Ishikawa (cell line): ENCODE results near the gene OGG1.

Source experiments
- CEBPB ChIP-seq: IDR thresholded peaks from 2 replicates; pipeline ENCODE4 v1.6.1; 2012
- CREB1 ChIP-seq: IDR thresholded peaks from 2 replicates; pipeline ENCODE4 v1.6.1; 2012; ENCODE audit warnings: low read depth
- EGR1 ChIP-seq: IDR thresholded peaks from 2 replicates; pipeline ENCODE4 v1.6.1; 2012
- EP300 ChIP-seq: IDR thresholded peaks from 2 replicates; pipeline ENCODE4 v1.6.1; 2012; ENCODE audit warnings: borderline replicate concordance
- FOXM1 ChIP-seq: IDR thresholded peaks from 2 replicates; pipeline ENCODE4 v1.6.1; 2012; ENCODE audit warnings: low read depth, borderline replicate concordance
- NFIC ChIP-seq: IDR thresholded peaks from 2 replicates; pipeline ENCODE4 v1.6.1; 2012
- RAD21 ChIP-seq: IDR thresholded peaks from 2 replicates; pipeline ENCODE4 v1.6.1; 2012; ENCODE audit warnings: low read depth
- TAF1 ChIP-seq: IDR thresholded peaks from 2 replicates; pipeline ENCODE4 v1.6.1; 2012; ENCODE audit warnings: low read depth, mild to moderate bottlenecking
- TCF12 ChIP-seq: IDR thresholded peaks from 2 replicates; pipeline ENCODE4 v1.6.1; 2012; ENCODE audit warnings: low read depth
- TEAD4 ChIP-seq: IDR thresholded peaks from 2 replicates; pipeline ENCODE4 v1.6.1; 2012
- YY1 ChIP-seq: IDR thresholded peaks from 2 replicates; pipeline ENCODE4 v1.6.1; 2012; ENCODE audit warnings: low read depth
- ZBTB7A ChIP-seq: IDR thresholded peaks from 2 replicates; pipeline ENCODE4 v1.6.1; 2012; ENCODE audit warnings: low read depth
- TF ChIP-seq, protein P1 (sequence below): IDR thresholded peaks from 2 replicates; pipeline ENCODE4 v1.6.1; 2012
- TF ChIP-seq, protein P2 (sequence below): IDR thresholded peaks from 2 replicates; pipeline ENCODE4 v1.6.1; 2012; ENCODE audit warnings: low read depth, mild to moderate bottlenecking
- TF ChIP-seq, protein P3 (sequence below): IDR thresholded peaks from 2 replicates; pipeline ENCODE4 v1.6.1; 2012

The OGG1 gene

DNA sequence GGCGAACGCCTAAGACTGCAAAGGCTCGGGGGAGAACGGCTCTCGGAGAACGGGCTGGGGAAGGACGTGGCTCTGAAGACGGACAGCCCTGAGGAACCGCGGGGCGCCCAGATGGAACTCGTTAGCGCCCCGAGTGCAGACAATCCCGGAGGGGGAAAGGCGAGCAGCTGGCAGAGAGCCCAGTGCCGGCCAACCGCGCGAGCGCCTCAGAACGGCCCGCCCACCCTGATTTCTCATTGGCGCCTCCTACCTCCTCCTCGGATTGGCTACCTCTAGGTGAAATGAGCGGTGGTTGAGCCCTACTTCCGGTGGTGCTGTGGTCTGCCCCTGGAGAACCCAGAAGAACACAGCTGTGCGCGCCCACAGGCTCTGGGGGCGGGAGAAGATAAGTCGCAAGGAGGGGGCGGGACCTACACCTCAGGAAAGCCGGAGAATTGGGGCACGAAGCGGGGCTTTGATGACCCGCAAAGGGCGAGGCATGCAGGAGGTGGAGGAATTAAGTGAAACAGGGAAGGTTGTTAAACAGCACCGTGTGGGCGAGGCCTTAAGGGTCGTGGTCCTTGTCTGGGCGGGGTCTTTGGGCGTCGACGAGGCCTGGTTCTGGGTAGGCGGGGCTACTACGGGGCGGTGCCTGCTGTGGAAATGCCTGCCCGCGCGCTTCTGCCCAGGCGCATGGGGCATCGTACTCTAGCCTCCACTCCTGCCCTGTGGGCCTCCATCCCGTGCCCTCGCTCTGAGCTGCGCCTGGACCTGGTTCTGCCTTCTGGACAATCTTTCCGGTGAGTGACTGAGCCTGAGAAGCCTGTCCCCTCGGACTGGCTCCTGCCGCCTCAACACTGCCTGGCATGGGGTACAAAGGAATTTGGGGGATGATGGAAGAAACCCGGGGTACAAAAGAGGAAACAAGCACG, at the start of gene OGG1:
TSS of gene OGG1 (plus strand) at position 308 of the 911 bp plus-strand sequence. CDS start at position 643, 335 bp downstream.
- TF ChIP-seq NFIC, result peak; percentile 91
- TF ChIP-seq, protein P1, sequence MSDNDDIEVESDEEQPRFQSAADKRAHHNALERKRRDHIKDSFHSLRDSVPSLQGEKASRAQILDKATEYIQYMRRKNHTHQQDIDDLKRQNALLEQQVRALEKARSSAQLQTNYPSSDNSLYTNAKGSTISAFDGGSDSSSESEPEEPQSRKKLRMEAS, result peak; percentile 88
- TF ChIP-seq, protein P2, sequence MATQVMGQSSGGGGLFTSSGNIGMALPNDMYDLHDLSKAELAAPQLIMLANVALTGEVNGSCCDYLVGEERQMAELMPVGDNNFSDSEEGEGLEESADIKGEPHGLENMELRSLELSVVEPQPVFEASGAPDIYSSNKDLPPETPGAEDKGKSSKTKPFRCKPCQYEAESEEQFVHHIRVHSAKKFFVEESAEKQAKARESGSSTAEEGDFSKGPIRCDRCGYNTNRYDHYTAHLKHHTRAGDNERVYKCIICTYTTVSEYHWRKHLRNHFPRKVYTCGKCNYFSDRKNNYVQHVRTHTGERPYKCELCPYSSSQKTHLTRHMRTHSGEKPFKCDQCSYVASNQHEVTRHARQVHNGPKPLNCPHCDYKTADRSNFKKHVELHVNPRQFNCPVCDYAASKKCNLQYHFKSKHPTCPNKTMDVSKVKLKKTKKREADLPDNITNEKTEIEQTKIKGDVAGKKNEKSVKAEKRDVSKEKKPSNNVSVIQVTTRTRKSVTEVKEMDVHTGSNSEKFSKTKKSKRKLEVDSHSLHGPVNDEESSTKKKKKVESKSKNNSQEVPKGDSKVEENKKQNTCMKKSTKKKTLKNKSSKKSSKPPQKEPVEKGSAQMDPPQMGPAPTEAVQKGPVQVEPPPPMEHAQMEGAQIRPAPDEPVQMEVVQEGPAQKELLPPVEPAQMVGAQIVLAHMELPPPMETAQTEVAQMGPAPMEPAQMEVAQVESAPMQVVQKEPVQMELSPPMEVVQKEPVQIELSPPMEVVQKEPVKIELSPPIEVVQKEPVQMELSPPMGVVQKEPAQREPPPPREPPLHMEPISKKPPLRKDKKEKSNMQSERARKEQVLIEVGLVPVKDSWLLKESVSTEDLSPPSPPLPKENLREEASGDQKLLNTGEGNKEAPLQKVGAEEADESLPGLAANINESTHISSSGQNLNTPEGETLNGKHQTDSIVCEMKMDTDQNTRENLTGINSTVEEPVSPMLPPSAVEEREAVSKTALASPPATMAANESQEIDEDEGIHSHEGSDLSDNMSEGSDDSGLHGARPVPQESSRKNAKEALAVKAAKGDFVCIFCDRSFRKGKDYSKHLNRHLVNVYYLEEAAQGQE, result no peak
- TF ChIP-seq EP300, result no peak
- peak; percentile 65; the same call in 1 of the 2 replicates for TF ChIP-seq EGR1
- no peak for TF ChIP-seq YY1
- no peak for TF ChIP-seq TEAD4
- TF ChIP-seq, protein P3, sequence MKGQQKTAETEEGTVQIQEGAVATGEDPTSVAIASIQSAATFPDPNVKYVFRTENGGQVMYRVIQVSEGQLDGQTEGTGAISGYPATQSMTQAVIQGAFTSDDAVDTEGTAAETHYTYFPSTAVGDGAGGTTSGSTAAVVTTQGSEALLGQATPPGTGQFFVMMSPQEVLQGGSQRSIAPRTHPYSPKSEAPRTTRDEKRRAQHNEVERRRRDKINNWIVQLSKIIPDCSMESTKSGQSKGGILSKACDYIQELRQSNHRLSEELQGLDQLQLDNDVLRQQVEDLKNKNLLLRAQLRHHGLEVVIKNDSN, result no peak
- TF ChIP-seq TCF12, result peak; percentile 19; the same call in 1 of the 2 replicates
- peak; percentile 72; the same call in 1 of the 2 replicates for TF ChIP-seq ZBTB7A

DNA sequence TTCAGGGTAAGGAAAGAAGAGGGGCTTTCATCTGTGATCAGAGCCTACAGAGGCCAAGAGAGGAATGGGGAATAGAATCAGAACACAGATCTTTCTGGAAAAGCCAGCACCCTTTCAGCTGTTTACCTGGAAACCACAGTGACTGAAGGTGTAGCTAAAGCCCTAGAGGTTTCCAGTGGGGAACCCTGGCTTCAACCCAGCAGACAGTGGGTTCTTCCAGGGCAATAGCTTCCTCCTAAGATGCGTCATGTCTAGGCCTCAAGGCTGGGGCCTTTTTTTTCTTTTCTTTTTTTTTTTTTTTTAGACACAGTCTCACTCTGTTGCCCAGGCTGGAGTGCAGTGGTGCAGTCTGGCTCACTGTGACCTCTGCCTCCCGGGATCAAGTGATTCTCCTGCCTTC, 49.2 kb upstream of the OGG1 start:
- TF ChIP-seq EP300 (no peak), CEBPB (no peak), YY1 (no peak), TCF12 (no peak), EGR1 (no peak), ZBTB7A (no peak), FOXM1 (no peak), TAF1 (no peak), TEAD4 (no peak), NFIC (no peak), CREB1 (no peak)
- TF ChIP-seq, protein P3, result no peak
- TF ChIP-seq, protein P2, result no peak
- TF ChIP-seq, protein P1, result no peak

DNA sequence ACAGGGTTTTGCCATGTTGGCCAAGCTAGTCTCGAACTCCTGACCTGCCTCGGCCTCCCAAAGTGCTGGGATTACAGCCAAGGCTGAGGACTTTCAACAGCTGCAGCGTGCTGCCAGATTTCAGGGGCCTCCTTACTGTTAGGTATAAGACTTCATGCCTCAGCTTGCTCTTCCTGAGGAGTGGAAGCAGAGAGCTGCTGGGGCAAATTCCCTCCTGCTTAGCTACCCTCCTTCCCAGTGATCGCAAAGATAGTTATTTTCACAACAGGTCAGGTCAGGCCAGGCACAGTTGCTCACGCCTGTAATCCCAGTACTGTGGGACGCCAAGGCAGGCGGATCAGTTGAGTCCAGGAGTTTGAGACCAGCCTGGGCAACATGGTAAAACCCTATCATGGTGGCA, 48.7 kb upstream of the OGG1 start:
- no peak for TF ChIP-seq TEAD4
- TF ChIP-seq CREB1, result no peak
- TF ChIP-seq EGR1, result no peak
- TF ChIP-seq, protein P3, result no peak
- TF ChIP-seq CEBPB, result no peak
- TF ChIP-seq, protein P2, result no peak
- TF ChIP-seq YY1, result no peak
- TF ChIP-seq TAF1, result no peak
- no peak for TF ChIP-seq NFIC
- TF ChIP-seq ZBTB7A, result no peak
- TF ChIP-seq, protein P1, result no peak
- no peak for TF ChIP-seq TCF12
- no peak for TF ChIP-seq FOXM1
- no peak for TF ChIP-seq RAD21
- no peak for TF ChIP-seq EP300

DNA sequence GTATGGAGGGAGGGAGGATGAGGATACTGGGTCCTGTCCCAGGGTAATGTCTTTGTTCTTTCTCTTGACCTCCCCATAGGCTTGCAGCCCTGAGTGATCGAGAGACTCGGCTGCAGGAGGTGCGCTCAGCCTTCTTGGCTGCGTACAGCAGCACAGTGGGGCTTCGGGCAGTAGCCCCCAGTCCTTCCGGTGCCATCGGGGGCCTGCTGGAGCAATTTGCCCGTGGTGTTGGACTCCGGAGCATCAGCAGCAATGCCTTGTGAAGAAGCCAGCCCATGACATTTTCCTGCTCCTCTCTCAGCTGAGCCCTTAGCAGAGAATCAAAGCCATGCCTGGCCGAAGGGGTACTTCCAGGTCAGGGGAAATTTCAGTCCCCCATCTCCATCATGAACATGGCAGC, 48.0 kb upstream of the OGG1 start:
- TF ChIP-seq TEAD4 (no peak), RAD21 (no peak), ZBTB7A (no peak), NFIC (no peak), TCF12 (no peak), EGR1 (no peak), TAF1 (no peak), EP300 (no peak), CREB1 (no peak), YY1 (no peak), CEBPB (no peak), FOXM1 (no peak)
- TF ChIP-seq, protein P2, result no peak
- TF ChIP-seq, protein P1, result no peak
- TF ChIP-seq, protein P3, result no peak
